COLO668 (cell line): ENCODE results near the gene NUCKS1.
A peak's percentile ranks its signal among the peaks of the same experiment; 100 is the strongest.
"Not testable (repeated sequence)": the region's sequence is repeated elsewhere in the genome, so short reads cannot be mapped to it uniquely, and the experiment has no call there.

ENCODE experiments used
- DNase-seq: peaks from one replicate; lab custom pipeline; 2025; ENCODE audit not compliant: unreplicated experiment; lab: John Stamatoyannopoulos, UW

NUCKS1 gene

GRCh38 chr1:205735218-205735617, 14.8 kb downstream of the NUCKS1 start:
- no peak for DNase-seq

GRCh38 chr1:205733438-205734175, 16.4 kb downstream of the NUCKS1 start:
- DNase-seq: no peak

- no peak for DNase-seq
These were observed 19.9 kb downstream of the NUCKS1 start for GRCh38 chr1:205729945-205730610.

GRCh38 chr1:205726619-205727125, 23.3 kb downstream of the NUCKS1 start:
- DNase-seq: no peak

- DNase-seq: no peak
These were observed 24.5 kb downstream of the NUCKS1 start for GRCh38 chr1:205725514-205725913.

- not testable (repeated sequence) for DNase-seq
These were observed 29.2 kb downstream of the NUCKS1 start for GRCh38 chr1:205720740-205721139.

- no peak for DNase-seq
These were observed 30.2 kb downstream of the NUCKS1 start for GRCh38 chr1:205719762-205720161.

GRCh38 chr1:205719015-205719414, 31.0 kb downstream of the NUCKS1 start:
- no peak for DNase-seq

GRCh38 chr1:205716371-205717132, 33.4 kb downstream of the NUCKS1 start:
- no peak for DNase-seq

- no peak for DNase-seq
These were observed 34.4 kb downstream of the NUCKS1 start for GRCh38 chr1:205715628-205716027.

GRCh38 chr1:205714906-205715246, 35.1 kb downstream of the NUCKS1 start:
- no peak for DNase-seq

- no peak for DNase-seq
These were observed 35.6 kb downstream of the NUCKS1 start for GRCh38 chr1:205714190-205714905.

- DNase-seq: peak; percentile 70
These were observed 38.6 kb downstream of the NUCKS1 start for GRCh38 chr1:205711105-205712048.

GRCh38 chr1:205710201-205711062, 39.5 kb downstream of the NUCKS1 start:
- no peak for DNase-seq

- DNase-seq: no peak
These were observed 40.3 kb downstream of the NUCKS1 start for GRCh38 chr1:205709640-205710039.

GRCh38 chr1:205709059-205709398, 41.0 kb downstream of the NUCKS1 start:
- DNase-seq: no peak

GRCh38 chr1:205706601-205707502, 43.1 kb downstream of the NUCKS1 start:
- no peak for DNase-seq

- no peak for DNase-seq
These were observed 45.1 kb downstream of the NUCKS1 start for GRCh38 chr1:205704903-205705302.
